ENCODE data around the gene SRP68. TPM values are rescaled to one million over a fixed set of nuclear protein-coding genes. Genes with fewer than 3 reads are reported as not detected.
A peak's percentile ranks its signal among the peaks of the same experiment; 100 is the strongest.

The SRP68 gene
- 89.0 TPM for polyA plus RNA-seq (2013, experiment 1 of 2; ENCODE audit: insufficient read length)
- polyA plus RNA-seq (2013, experiment 2 of 2; ENCODE audit: insufficient read length): 78.4 TPM

DNA sequence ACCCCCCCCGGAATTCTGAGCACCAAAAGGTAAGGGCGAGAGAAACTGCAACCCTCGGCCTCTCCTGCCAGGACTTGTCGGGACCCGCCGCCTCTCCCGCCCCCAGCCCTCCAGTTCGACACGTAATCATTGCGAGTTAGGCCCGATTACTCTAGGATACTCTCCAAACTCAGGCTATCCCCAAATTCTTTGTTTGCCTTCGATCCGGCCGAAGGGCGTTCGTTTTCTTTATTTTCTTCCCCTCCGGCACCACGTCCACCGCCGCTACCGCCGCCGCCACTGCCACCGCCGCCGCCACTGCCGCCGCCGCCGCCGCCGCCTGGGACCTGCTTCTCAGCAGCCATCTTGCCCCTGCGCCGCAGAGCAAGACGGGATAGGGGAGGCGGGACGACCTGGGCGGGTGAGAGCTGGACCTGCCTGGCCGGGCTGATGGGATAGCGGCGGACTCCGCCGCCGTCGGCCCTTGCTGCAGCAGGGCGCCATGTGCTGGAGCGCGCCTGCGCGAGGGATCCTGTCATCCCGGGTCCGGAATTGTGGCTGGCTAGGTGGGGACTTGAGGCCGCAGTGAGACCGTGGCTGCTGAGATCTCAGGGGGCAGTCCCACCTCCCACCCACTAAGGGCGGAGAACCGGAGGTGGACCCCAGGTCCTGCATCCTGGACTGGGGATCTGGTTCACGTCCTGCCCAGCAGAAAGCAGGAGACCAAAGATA is at the start of gene SRP68:
Gene SRP68 (minus strand): TSS at position 370 of the 711 bp plus-strand sequence. CDS start 26 bp downstream, at position 344.
- DNase-seq: peak; percentile 92

DNA sequence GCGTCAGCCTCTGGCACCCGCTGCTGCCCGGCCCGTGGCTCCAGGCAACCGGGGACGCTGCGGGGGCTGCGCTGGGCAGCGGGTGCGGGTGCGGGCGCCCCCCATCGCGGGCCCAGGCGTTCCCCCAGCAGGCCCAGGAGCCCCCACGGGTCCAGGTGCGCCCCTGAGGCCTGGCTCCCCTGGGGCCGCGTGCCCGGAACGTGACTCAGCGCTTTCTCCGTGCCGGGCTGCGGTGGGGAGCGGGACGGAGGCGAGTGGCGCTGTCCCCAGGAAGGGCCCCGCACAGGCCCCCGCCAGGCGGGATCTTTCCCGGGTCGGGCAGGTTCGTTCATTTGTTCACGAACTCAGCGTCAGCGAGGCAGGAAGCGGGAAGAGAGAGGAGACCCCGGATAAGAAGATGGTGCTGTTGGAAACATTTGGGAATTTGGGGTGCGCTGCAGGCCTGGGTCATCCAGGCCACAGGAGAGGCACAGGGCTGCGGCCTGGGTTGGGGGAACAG is 49.7 kb upstream of the SRP68 start:
- peak; percentile 37 for DNase-seq

DNA sequence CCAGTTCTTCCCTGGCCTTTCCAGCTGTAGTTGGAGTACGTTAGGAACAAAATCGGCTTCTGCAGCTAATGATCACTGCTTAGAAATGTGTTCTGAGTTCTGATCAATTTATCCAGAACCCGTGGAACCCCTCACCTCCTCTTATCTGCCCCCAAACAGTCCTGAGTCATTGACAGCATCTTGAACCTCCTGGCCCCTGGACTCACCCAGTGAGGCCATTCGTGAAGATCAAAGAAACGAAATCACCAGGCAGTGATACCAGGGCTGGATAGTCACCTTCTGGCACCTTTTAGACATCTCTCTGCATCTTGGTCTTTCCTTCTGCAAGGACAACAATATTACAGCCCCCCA is 48.3 kb upstream of the SRP68 start:
- no peak for DNase-seq

DNA sequence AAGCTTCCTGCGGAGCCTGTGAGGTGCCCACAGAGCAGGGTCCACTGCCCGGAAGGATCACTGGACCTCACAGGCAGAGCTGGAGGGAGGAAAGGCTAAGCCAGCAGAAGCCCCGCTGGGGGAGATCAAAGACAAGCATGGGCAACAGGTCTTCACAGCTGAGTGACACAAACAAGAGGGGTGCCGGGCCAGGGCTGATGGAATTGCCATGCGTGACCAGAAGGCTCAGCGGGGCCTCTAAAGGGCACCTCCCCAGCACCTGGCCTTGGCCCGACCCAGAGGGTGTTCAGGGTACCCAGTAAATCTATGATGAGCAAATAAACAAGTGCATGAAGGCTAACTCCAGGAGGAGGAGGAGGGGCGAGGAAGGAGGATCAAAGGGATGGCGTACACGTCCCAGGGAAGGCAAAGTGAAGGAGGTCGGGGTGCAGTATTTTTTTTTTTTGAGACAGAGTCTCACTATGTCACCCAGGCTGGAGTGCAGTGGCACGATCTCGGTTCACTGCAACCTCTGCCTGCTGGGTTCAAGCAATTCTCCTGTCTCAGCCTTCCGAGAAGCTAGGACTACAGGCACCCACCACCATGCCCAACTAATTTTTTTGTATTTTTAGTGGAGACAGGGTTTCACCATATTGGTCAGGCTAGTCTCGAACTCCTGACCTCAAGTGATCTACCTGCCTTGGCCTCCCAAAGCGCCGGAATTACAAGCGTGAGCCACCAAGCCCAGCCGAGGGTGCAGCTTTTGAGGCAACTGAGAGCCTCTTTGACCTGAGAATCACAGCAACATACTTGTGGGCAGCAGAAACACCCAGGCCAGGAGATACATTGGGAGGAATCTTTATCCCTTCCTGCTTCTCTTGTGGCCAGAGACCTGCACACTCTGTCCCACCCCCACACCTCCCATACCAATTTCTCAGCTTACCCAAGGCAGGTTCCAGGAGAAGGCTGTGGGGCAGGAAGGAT is 47.4 kb upstream of the SRP68 start:
- no peak for DNase-seq

DNA sequence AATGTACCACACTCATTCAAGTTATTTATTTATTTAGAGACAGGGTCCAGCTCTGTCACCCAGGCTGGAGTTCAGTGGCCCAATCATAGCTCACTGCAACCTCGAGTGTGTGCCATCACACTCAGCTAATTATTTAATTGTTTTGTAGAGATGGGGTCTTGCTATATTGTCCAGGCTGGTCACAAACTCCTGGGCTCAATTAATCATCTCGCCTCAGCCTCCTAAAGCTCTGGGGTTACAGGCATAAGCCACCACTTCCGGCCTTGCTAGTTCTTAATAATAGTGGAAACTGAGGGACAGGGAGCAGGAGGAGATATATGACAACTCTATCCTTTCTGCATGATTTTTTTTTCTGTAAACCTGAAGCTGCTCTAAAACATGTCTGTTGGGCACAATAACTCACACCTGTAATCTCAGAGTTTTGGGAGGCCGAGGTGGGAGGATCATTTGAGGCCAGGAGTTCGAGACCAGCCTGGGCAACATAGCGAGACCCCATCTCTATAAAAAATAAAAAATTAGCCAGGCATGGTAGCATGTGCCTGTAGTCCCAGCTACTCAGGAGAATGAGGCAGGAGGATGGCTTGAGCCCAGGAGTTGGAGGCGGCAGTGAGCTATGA is 42.9 kb upstream of the SRP68 start:
- no peak for DNase-seq

DNA sequence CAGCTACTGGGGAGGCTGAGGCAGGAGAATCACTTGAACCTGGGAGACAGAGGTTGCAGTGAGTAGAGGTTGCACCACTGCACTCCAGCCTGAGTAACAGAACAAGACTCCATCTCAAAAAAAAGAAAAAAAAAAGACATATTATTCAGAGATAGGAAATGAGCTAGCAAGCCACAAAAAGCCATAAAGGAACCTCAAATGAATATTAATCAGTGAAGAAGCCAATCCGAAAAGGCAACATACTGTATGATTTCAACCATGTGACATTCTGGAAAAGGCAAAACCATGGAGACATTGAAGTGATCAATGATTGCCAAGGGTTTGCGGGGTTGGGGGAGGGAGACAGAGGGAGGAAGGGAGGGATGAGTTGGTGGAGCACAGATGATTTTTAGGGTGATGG is 39.6 kb upstream of the SRP68 start:
- DNase-seq: no peak

DNA sequence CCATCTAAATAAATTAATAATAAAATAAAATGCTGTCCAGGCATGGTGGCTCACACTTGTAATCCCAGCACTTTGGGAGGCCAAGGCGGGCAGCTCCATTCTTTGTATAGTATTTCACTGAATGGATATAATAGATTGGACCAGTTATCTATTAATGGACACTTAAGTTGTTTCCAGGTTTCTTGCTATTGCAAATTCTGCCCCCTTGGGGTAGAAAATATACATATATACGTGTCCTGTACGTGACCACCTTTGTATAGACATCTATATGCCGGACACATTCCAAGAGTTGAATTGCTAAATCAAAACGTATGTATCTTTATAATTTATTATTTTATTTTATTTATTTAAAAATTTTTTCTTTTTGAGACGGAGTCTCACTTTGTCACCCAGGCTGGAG is 35.2 kb upstream of the SRP68 start:
- DNase-seq: peak; percentile 18

DNA sequence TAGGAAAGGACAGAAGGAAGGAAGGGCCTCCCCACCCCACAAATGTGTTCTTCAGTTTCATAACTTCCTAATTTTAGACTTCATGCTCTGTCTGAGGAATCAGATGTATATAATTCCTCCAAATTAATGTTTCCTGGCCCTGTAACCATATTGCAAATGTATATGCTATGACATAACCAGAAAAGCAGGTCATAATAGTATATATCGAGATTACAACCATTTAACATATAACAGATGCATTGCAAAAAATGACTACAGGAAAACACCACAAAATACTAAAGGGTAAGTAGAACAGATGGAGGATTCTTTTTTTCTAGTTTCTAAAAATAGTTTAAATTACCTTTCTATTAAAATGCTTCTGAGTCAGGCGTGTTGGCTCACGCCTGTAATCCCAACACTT is 34.4 kb upstream of the SRP68 start:
- DNase-seq: no peak

DNA sequence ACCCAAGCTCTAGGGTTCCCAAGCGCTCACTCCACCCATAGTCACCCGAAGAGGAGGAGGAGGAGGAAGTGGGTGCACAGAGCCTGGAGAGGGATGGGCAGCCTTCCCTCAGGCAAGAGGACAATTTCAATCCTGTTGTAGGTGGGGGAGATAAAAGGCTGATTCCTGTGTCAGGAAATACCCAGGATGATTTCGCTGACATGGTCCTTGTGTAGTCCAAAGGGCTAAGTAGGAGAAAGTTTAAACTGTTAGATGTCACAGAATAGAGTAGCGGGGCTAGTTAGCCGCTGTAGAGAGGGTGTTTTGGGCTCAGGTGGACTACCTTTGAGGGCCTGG is 32.5 kb upstream of the SRP68 start:
- DNase-seq: no peak

DNA sequence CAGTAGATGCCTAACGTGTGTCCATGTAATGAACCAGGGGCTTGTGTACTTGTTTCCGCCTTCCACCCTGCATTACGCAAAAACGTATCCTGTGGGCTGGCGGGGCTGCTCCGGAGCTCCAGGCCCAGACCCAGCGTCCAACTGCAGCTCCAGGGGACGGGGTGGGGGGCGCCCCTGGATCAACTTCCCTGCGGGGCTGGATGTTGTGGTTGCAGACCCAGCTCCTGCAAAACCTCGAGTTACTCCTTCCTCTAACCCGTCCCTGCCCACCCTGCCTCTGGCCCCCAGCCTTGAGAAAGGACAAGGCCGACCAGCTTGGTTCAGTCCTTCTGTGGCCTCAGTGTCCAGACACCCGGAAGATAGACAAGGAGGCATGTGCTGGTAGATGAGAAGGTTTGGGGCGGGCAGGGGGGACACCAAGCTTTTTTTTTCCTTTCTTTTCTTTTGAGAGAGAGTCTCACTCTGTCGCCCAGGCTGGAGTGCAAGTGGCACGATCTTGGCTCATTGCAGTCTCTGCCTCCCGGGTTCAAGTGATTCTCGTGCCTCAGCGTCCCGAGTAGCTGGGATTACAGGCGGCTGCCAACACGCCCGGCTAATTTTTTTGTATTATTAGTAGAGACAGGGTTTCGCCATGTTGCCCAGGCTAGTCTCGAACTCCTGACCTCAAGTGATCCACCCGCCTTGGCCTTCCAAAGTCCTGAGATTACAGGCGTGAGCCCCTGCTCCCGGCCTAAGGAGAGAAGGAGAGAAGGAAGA is 32.0 kb upstream of the SRP68 start:
- DNase-seq: no peak

DNA sequence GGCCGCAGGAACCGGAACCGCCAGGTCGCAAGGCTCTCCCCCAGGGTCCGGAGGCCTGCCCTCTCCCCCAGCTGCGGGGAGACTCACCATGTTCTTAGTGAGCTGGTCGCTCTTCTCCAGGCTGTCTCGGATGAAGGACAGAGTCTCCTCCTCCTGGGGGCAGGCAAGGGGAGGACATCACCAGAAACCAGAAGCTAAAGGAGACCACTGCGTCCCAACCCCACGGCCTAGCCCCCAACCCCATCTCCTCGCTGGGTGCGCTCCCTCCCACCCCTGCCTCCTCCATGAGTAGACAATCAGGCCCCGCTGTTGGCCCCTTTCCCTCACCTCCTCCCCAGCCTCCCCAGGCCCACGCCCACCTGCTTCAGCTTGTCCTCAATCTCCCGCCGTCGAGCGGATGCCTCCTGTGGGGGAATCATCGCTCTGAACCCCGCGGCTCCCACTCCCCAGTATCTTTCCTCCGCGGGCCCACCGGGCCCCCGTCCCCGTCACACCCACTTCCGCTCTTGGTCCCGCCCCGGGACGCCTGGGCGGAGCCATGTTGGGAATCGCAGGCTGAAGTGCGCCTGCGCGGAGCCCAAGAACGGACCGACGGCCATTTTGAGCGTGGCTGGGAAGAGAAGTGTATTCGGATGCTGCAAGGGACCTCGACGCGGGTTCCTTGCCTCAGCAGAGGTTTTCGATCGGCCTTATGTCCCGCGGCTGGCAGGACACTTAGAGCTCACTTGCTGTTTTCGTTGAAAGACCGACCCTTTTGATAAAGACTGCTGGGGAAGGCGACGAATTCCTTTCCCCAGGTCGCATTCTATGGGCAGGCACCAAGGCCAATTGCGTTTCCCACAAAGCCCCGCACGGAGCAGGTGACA is 31.2 kb upstream of the SRP68 start, which contains the start of gene EXOC7:
Gene EXOC7 (minus strand): TSS at position 514 of the 866 bp plus-strand sequence. CDS start 95 bp downstream, at position 419.
- DNase-seq: peak; percentile 89

DNA sequence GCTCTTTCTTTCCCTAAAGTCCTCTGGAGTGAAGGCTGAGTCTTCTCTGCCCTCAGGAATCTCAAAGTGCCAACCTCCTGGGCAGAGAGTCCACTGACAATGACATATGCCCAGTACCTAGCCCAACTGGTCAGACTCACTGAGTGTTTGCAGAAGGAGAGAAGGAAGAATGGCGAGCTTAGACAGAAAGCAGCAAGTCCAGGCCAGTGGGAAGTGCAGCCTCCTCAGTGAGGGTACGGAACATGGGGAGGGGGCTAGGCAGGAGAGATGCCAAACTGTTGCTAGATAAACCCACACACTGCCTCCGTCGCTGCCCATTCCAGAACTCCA is 30.6 kb upstream of the SRP68 start:
- DNase-seq: no peak

DNA sequence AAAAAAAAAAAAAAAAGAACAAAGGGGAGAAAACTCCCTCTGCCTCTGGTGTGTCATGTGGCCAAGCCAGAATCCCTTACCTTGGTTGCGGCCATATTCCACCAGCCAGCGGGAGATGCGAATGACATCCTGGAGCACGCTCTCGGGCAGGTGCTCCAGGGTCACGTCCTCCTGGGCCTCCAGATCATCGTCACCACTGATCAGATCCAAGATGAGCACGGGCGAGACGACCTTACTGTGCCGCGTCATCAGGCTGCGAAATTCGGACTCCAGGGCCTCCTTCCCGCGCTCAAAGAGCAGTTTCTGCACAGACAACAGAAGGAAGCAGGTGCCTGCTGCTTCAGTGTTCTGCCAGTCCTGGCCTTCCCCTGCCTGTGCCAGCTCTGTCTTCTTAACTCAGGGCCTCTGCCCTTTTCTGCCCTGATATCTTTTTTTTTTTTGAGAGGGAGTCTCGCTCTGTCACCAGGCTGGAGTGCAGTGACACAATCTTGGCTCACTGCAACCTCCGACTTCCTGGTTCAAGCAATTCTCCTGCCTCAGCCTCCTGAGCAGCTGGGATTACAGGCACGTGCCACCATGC is 25.5 kb upstream of the SRP68 start:
- no peak for DNase-seq

DNA sequence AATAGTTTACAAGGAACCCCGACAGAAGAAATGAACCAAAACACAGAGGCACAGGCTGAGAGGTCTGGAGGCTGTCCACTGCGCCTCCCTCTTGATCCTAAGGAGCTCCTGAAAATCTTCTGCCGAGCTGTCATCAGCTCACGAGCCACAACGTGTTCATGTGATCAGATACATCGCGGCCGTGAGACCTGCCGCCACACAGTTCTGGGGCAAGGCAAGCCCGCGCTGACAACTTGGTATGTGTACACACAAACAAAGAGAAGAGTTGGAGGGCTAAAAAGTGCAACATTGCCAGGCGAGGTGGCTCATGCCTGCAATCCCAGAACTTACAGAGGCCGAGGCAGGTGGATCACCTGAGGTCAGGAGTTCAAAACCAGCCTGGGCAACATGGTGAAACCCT is 23.6 kb upstream of the SRP68 start:
- no peak for DNase-seq

DNA sequence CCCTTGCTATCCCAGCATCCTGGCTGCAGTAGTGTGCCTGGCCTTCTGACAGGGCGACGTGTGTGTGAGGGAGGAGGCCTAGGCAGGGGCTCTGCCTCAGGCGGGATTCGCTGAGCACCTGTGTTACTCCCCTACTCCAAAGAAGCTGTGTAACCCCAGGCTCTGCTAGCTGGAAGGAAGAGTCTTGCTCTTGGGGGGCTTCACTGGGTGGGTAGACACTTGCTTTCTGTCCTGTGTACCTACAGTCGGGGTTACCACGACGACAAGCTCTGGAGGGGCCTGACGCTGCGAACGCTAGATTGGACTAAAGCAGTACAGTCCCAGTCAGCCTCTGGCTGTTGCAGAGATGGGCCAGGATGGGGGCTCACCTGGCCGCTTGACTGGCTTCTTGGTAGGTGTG is 21.7 kb upstream of the SRP68 start:
- DNase-seq: no peak

DNA sequence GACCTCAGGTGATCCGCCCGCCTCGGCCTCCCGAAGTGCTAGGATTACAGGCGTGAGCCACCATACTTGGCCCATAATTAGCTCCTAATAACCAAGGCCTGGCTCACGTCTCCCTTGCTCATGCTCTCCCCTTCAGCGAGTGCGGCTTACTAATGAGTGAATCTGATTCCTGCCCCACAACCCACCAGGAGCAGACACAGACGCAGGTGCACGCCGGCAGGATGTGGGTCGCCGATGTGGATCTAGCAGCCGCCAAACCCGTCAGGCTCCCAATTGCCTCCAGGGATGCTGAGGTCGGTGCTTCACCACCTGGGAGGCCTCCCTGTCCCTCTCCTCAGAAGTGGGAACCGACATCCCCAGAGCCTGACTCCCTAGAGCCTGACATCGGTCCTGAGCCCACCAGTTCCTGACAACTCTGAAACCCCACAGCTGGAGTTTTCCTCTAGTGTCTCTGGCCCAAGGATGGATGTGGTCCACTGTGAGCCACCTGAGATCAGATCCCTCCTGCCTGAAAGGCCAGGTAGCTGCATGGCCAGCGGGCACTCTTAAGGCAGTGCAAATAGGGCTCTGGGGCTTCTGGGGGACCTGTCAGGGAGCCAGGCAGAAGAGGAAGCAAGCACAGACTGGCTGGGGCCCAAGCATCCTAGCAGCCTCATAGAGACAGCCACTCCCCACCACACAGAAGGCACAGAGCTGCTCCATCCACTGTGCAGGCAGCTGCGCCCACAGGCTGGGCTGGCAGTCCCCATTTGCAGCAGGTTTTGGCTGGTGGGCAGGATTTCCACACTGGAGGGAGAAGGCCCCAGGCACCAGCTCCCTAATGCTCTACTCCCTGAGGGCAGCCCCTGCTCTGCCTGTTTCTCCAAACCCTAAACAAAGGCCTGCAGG is 20.5 kb upstream of the SRP68 start:
- no peak for DNase-seq

DNA sequence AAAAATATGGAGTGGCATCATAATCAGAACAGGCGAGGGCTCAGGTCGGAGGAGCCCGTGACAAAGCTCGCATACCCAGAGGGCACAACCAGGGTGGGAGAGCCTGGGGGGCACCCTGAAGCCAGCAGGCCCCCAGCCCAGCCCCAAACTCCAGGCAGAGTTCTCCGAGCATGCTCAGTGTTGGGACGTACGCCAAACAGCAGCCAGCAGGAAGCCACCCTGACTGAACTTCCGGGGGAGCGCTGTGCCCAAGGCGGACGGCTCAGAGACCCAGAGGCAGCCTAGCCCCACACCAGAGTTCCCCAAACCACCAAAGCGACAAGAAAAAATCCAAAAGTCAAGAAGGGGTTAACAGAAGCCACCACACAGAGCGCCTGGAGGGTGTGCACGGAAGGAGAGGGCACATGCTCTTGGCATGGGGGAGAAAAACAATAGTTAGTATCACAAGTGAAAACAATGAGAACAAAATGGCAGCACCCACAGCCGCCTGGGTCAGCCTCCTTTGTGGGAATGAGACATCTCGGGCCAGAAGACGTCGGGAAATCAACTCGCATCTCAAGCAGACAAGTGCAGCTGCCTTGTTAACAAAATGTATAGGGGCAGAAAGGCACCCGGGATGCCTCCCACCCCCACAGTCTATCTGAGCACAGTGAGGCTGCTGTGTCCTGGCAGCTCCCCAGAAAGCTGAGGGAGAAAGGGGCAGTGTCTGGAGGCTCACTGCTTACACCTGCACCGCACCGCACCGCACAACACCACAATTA is 19.4 kb upstream of the SRP68 start:
- no peak for DNase-seq

DNA sequence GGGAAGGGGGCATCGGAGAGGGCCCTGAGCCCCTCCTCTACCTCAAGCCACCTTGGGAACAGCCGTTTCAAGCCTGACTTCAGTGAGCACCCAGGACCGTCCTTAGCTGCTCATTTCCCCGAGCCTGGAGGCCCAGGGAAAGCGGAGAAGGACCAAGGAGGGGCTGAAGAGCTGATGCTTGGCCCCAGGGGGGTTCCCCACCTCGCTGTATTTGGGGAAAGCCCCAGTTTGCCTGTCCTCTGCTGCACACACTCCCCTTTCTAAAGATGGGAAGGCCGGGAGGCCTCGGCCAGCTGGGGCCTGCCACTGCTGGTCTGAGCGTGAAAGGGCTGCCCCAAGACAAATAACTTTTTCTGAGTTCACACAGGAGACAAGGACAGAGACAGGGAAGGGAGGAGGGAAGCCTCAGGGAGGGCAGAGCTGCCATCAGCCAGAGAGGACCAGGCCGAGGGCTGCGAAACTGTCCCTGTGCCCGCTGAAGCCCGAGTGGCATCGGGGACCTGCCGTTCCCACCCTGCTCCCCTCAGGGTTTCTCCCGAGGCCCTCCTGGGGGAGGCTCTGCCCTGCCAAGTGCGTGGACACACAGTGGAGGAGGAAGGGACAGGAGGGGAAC is 18.3 kb upstream of the SRP68 start:
- no peak for DNase-seq

Measured in fibroblast of skin of back (primary cell).